IMR-90 (cell line): ENCODE results near the gene DUS4L.

ENCODE experiments used
- BHLHE40 ChIP-seq: fragments of 150-350 bp; IDR thresholded peaks from 2 replicates; pipeline ENCODE4 v1.6.1; 2016; ENCODE audit warnings: mild to moderate bottlenecking, low read depth, low read length
- CTCF ChIP-seq: conservative IDR thresholded peaks from 2 replicates; pipeline ENCODE4 v1.5.1; 2012; ENCODE audit warnings: mild to moderate bottlenecking, low read depth, low read length, improper control_type of control experiment
- MAZ ChIP-seq: IDR thresholded peaks from 2 replicates; pipeline ENCODE4 v1.6.1; 2012; ENCODE audit warnings: low read depth, mild to moderate bottlenecking, low read length, improper control_type of control experiment, moderate library complexity, borderline replicate concordance
- MXI1 ChIP-seq: IDR thresholded peaks from 2 replicates; pipeline ENCODE4 v1.6.1; 2012; ENCODE audit warnings: low read depth, mild to moderate bottlenecking, low read length, moderate library complexity, borderline replicate concordance
- POLR2A ChIP-seq: IDR thresholded peaks from 2 replicates; pipeline ENCODE4 v1.6.1; 2012; ENCODE audit warnings: mild to moderate bottlenecking, low read depth, low read length
- RAD21 ChIP-seq: IDR thresholded peaks from 2 replicates; pipeline ENCODE4 v1.6.1; 2012; ENCODE audit warnings: low read length, improper control_type of control experiment
- TF ChIP-seq, protein P1 (sequence below): fragments of 150-350 bp; IDR thresholded peaks from 2 replicates; pipeline ENCODE4 v1.6.1; 2017; ENCODE audit warnings: mild to moderate bottlenecking, antibody characterized with exemption, low read length, low read depth

GRCh38 chr7:107600816-107601215 is 37.0 kb downstream of the DUS4L start:
- TF ChIP-seq, protein P1, sequence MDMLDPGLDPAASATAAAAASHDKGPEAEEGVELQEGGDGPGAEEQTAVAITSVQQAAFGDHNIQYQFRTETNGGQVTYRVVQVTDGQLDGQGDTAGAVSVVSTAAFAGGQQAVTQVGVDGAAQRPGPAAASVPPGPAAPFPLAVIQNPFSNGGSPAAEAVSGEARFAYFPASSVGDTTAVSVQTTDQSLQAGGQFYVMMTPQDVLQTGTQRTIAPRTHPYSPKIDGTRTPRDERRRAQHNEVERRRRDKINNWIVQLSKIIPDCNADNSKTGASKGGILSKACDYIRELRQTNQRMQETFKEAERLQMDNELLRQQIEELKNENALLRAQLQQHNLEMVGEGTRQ, result no peak
- TF ChIP-seq BHLHE40 (no peak), POLR2A (no peak), MXI1 (no peak), CTCF (no peak), RAD21 (no peak), MAZ (no peak)
